ENCODE data around the gene PEAR1.
A peak's percentile ranks its signal among the peaks of the same experiment; 100 is the strongest.

The PEAR1 gene

GRCh38 chr1:156914440-156914856 lies 20.9 kb downstream of the PEAR1 start:
- DNase-seq (ENCODE audit: low read depth): no peak
- H3K4me3 ChIP-seq (ENCODE audit: low read depth, low read length): no peak overlapping the region
- no peak for TF ChIP-seq CTCF (IDR thresholded peaks at IDR 0.05; ENCODE audit: low read depth, low read length, missing control alignments)

DNA sequence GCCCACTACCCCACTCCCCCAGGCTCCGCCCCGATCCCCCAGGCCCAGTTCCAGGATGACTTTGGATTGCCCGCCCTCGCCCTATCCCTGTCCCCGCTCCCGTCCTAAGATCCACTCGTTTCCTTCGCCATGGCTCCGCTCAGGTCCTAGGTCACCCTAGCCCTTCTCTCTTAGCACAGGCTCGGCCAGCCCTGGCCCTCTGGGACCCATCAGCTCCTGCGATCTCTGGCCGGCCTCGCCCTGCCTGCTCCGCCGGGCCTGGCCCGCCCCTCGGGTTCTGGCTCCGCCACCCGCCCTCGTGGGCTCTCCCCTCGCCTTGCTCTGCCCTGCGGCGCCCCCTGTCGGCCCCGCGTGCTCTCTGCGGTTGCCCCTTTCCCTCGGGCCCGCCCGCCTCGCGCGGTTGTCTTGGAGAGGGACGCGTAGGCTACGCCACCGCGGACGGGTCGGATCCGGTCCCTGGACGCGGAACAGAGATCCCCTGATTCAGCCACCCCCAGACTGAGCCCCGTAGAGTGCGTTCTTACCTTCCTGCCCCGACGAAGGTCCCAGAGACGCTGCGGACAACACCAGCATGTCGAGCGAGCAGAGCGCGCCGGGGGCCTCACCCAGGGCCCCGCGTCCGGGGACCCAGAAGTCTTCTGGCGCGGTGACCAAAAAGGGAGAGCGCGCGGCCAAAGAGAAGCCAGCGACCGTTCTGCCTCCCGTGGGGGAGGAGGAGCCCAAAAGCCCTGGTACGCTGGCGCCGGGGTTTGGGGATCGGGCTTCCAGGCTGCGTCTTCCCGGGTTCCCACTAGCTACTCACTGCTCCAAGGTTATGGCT lies 26.9 kb downstream of the PEAR1 start, which contains the start of gene LRRC71:
Gene LRRC71, plus strand, starts transcription at position 400 of the 820 bp plus-strand sequence. Its CDS starts 172 bp downstream, at position 572.
- no peak within 1 kb of the TSS for H3K4me3 ChIP-seq (ENCODE audit: low read depth, low read length)
- no peak for DNase-seq (ENCODE audit: low read depth)
- TF ChIP-seq CTCF (IDR thresholded peaks at IDR 0.05; ENCODE audit: low read depth, low read length, missing control alignments): peak; percentile 45

DNA sequence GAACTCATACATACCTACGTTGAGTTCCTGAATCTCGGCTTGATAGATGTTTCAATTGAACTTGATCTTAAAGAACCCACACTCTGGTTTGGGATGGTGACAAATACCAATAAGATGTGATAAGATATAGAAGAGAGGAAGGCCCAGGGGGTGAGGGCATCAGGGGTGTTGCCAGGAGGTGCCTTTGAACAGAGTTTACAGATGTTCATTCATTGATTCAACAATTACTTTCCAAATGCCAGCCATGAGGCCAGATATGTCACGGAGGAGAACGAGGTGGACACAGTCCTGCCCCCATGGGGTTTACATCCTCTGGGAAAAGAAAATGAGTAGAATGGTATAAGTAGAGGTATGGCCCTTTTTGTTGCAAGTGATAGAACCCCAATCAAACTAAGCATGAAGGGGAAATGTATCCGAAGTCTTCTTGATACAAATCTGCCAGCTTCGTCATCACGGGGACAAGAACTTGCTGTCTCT lies 27.6 kb downstream of the PEAR1 start:
- DNase-seq (ENCODE audit: low read depth): no peak
- no peak overlapping the region for H3K4me3 ChIP-seq (ENCODE audit: low read depth, low read length)
- TF ChIP-seq CTCF (IDR thresholded peaks at IDR 0.05; ENCODE audit: low read depth, low read length, missing control alignments): no peak

- no peak for TF ChIP-seq CTCF (IDR thresholded peaks at IDR 0.05; ENCODE audit: low read depth, low read length, missing control alignments)
- DNase-seq (ENCODE audit: low read depth): no peak
- no peak overlapping the region for H3K4me3 ChIP-seq (ENCODE audit: low read depth, low read length)
These were observed 29.6 kb downstream of the PEAR1 start for GRCh38 chr1:156922986-156923669.

- TF ChIP-seq CTCF (IDR thresholded peaks at IDR 0.05; ENCODE audit: low read depth, low read length, missing control alignments): no peak
- no peak overlapping the region for H3K4me3 ChIP-seq (ENCODE audit: low read depth, low read length)
- DNase-seq (ENCODE audit: low read depth): no peak
These were observed 30.4 kb downstream of the PEAR1 start for GRCh38 chr1:156923670-156924477.

DNA sequence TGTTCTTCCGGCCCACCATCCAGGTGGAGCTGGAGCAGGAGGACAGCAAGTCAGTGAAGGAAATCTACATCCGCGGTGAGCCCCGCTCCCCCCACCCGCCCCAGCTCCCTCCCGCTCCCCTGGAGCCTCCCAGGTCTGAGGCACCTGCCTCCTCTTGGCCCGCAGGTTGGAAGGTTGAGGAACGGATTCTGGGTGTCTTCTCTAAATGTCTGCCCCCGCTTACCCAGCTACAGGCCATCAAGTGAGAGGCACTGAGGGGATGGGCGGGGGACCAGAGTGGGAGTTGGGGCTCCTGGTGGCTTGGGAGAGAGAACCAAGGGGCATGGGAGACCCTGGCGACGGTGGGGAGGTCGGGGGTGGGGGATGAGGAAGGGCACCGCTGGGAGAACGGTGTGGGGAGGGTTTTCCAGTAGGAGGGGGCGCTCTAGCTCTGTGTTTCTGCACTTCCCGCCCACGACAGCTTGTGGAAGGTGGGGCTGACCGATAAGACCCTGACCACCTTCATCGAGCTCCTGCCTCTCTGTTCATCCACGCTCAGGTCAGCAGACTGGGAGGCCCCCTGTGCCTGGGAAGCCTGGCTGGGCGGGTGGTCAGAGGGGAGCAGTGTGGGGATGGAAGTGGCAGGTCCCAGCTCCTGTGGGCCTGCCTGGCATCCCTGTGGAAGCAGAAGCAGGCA lies 31.1 kb downstream of the PEAR1 start:
- no peak for TF ChIP-seq CTCF (IDR thresholded peaks at IDR 0.05; ENCODE audit: low read depth, low read length, missing control alignments)
- no peak overlapping the region for H3K4me3 ChIP-seq (ENCODE audit: low read depth, low read length)
- no peak for DNase-seq (ENCODE audit: low read depth)

Data from GM12864 (cell line).